ENCODE results near the gene IL34.
"Not testable (repeated sequence)": the region's sequence is repeated elsewhere in the genome, so short reads cannot be mapped to it uniquely, and the experiment has no call there.

Gene IL34

DNA sequence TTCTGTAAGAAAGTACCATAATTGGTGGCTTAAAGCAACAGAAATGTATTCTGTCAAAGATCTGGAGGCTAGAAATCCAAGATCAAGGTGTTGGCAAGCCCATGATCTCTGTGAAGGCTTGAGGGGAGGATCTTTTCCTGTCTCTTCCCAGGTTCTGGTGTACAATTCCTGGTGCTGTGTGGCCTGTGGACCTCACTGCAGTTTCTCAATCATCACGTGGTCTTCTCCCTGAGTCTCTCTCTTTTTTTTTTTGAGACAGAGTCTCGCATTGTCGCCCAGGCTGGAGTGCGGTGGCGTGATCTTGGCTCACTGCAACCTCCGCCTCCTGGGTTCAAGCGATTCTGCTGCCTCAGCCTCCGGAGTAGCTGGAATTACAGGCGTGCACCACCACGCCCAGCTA is 12.7 kb upstream of the IL34 start:
- not testable (repeated sequence) for DNase-seq

DNA sequence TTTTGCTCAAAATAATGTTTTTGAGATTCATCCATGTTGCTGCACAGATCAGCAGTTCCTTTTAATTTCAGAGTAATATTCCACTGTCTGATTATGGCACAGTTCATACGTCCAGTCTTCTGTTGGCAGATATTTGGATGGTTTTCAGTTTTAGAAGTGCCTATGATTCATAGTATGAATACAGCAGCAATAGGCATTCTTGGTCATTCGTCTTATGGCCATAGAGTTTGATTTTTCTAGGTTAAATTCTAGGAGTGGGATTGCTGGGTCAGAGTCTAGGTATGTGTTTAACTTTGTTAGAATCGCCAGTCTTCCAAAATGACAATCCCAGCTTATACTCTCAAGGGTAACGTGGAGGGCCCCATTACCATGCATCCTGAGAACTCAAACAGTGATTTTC is 11.5 kb upstream of the IL34 start:
- no peak for DNase-seq

- DNase-seq: no peak
These were observed 10.9 kb upstream of the IL34 start for GRCh38 chr16:70635336-70636016.

GRCh38 chr16:70638814-70639792 is 7.3 kb upstream of the IL34 start:
- DNase-seq: no peak

DNA sequence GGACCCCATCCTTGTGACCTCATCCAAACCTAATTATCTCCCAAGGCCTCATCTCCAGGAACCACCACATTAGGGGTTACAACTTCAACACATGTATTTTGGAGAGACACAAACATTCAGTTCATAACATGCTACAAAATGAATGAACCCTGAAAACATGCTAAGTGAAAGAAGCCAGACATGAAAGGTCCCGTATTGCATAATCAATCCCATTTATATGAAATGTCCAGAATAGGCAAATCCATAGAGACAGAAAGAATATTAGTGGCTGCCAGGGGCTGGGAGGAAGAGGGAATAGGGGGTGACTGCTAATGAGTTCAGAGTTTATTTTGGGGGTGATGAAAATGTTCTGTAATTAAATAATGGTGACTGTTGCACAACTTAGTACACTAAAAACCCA is 3.7 kb upstream of the IL34 start:
- DNase-seq: no peak

DNA sequence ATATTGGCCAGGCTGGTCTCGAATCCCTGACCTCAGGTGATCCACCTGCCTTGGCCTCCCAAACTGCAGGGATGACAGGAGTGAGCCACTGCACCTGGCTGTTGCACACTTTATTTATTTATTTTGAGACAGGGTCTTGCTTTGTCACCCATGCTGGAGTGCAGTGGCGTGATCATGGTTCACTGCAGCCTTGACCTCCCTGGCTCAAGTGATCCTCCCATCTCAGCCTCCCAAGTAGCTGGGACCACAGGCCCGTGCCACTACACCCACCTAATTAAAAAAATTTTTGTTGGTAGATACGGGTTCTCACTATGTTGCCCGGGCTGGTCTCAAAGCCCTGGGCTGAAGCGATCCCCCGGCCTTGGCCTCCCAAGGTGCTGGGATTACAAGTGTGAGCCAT is 3.1 kb upstream of the IL34 start:
- not testable (repeated sequence) for DNase-seq

DNA sequence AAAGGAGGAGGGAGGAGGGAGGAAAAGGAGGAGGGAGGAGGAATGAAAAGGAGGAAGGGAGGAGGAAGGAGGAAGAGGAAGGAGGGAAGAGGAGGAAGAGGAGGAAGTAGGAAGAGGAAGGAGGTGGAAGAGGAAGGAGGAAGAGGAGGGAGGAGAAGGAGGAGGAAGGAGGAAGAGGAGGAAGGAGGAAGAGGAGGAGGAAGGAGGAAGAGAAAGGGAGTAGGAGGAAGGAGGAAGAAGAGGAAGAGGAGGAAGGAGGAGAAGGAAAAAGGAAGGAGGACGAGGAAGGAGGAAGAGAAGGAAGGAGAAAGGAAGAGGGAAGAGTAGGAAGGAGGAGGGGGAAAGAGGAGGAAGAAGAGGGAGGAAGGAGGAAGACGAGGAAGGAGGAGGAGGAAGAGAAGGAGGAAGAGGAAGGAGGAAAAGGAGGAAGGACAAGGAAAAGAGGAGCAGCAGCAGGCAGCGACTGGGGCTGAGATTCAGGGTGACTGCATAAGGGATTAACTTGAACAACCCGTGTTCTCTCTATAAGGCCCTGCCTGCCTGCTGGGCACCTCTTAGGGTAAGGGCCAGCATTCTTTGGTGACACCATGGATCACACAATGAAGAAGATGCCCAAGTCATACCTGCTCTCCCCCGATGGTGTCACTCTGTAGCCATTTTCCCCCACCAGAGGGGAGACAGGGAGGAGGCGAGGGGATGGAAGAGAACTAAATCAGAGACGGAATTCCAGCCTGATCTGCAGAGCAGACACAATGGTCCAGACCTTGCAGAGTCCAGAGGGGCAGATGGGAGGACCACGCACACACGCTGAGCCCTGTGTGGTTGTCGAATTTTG is 1.4 kb upstream of the IL34 start:
- DNase-seq: no peak

GRCh38 chr16:70647441-70648359 is 1.3 kb downstream of the IL34 start:
- no peak for DNase-seq

DNA sequence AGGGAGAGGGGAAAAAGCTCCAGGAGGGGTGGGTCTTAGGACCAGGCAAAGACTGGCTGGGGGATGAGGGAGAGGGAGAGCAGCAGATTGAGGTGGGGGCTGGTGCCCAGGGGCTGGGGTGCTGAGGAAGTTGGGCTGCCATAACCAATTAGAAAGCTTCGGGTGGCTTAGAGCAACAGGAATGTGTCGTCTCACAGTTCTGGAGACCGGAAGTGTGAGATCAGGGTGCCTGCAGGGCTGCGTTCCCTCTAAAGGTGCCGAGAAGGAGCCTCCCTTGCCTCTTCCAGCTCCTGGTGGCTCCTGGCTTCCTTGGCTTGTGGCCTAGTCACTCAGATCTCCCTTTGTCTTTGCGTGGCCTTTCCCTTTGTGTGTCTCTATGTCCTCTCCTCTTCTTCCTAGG is 2.2 kb downstream of the IL34 start:
- no peak for DNase-seq

GRCh38 chr16:70649300-70649699 is 2.9 kb downstream of the IL34 start:
- DNase-seq: no peak

DNA sequence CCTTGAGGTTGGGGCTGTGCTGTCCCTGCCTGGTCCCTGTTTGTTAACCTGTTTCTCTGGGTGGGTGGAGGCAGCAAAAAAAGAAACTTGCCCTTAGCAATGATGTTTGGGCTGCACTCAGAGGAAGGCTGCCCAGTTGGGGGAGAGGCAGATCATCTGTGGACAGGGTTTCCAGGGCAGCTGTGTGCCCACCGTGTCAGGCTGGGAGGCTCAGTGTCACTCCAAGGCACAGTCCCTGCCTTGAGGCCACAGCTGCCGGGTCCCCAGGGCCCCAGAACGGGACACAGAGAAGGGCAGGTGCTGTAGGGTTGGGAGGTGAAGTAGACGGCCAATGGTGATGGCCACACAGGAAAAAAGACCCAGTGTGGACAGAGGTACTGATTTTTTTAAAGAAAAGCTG is 3.9 kb downstream of the IL34 start:
- no peak for DNase-seq

DNA sequence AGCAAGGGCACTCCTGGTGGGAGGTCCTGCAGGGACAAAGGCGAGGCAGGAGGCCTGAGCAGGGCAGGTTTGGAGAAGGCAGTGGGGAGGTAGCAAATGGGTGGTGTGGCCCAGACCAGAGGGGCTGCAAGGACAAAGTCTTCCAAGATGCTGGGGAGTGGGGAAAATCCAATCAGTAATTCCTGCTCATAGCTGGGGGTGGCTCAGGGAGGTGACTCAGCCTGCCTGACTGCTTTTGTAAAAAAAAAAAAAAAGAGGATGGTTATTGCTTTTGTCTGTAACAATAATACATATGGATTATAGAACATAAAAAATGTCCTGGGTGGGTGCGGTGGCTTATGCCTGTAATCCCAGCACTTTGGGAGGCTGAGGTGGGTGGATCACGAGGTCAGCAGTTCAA is 5.2 kb downstream of the IL34 start:
- DNase-seq: no peak

- no peak for DNase-seq
These were observed 6.0 kb downstream of the IL34 start for GRCh38 chr16:70652322-70652721.

DNA sequence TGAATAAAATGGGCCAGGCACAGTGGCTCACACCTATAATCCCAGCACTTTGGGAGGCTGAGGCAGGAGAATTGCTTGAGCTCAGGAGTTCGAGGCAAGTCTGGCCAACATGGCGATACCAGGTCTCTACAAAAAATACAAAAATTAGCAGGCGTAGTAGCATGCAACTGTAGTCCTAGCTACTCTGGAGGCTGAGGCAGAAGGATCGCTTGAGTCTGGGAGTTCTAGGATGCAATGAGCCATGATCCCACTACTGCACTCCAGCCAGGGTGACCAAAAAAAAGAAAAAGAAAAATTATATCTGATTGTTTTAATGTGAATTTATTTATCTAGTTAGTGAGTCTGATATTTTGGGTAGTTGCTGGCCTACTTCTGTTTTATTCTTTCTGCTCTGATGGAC is 7.0 kb downstream of the IL34 start:
- no peak for DNase-seq

DNA sequence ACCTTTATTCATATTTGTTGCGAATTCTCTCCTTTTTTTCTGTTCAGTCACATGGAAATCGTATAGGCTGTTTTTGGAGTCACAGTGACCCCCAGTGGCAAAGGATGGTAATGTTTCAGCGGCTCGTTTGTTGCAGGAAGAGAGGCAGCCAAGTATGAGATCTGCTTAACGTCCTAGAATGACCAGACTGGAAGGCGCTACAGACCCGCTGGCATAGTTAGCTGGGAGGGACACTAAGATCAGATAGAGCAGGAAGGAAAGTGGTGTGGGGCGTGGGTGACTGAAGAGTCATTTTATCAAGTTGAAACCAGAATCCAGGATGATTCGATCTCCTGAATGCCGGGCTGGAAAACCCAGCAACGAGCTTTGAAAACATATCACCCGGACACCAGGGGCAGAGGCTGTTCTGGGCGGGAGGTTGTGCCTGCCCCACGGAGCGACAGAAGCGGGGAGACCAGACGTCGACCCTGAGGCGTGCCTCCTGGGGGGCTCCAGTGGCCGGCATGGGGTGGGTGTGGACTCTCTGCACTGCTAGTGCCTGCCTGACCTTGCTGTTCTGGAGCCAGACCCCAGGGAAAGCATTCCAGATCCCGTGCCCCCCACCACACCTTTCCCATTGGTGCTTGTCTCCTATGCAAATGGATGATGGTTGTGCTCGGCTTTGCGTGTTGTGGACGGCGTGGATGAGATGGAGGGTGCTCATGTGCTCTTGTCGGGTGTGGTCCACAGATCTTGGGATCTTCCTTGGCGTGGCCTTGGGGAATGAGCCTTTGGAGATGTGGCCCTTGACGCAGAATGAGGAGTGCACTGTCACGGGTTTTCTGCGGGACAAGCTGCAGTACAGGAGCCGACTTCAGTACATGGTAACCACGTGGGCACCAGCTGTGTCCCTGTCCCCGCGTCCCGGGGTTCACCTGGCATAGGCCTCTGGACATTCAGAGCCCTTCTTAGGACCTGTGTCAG is 7.7 kb downstream of the IL34 start:
- peak; percentile 82 for DNase-seq

DNA sequence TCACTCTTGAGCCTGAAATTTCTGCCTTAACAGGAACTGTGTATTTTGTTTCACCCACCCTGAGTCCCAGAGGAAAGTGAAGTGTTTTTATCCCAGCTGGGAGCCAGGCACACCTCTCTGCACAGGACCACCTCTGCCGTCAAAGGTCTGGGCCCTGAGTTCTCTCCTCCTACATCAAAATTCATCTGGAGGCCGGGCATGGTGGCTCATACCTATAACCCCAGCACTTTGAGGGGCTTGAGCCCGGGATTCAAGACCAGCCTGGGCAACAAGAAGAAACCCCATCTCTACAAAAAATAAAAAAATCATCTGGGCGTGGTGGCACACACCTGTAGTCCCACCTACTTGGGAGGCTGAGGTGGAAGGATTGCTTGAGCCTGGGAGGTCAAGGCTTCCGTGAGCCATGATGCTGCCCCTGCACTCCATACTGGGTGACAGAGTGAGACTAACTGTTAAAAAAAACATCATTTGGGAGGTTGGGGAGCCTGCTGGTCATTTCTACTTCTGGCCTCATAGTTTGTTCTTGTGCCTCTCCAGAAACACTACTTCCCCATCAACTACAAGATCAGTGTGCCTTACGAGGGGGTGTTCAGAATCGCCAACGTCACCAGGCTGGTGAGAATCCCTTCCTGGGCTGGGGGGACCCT is 9.8 kb downstream of the IL34 start:
- DNase-seq: no peak

GRCh38 chr16:70656712-70657263 is 10.4 kb downstream of the IL34 start:
- DNase-seq: no peak

DNA sequence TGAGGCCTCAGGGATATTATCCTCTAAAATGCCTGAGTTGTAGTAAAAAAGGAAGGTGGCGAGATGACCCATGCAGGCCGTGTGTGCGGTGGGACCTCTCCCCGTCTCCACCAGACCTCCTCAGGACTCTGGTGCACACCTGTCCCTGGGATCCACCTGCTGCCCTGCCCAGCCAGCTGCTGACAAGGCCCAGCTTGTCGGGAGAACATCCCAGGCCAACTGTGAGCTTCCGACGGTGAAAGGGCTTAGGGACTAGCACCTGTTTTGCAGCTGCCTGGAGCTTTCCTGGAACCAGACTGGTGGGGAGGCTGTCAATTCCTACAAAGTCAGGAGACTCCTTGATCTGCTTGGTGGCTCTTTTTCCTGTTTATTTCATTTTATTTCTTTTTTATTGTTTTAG is 11.6 kb downstream of the IL34 start:
- DNase-seq: no peak

DNA sequence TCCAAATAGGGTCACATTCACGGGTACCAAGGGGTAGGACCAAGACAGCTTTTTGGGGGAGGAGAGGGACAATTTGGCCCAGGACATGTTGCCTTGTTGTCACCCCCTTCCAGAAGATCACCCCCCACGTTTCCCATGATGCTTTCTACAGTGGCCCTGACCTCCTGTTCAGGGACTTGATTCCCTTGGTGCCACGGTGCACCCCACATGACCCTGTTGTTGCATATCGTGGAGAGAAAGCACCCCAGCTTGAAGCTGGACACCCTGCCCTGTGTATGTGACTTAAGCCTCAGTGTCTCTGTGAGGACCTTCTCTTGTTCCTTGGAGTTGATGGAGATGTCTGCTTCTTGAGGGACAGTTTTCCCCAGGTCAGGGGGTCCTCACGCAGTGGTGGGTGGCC is 12.6 kb downstream of the IL34 start:
- DNase-seq: no peak

GRCh38 chr16:70659546-70659945 is 13.2 kb downstream of the IL34 start:
- no peak for DNase-seq

Measured in CD4-positive, alpha-beta T cell treated with Interleukin-21 for 1 hour (primary cell).